IPS-18a (cell line): ENCODE data around the gene TMEM256.

Experiments
- H3K27ac ChIP-seq: one replicate; pipeline ENCODE4 v1.5.1; 2013; ENCODE audit warnings: low read length
- H3K27me3 ChIP-seq: one replicate; pipeline ENCODE4 v1.6.1; 2013; ENCODE audit warnings: mild to moderate bottlenecking, low read length; ENCODE audit not compliant: control insufficient read depth, insufficient read depth
- H3K36me3 ChIP-seq: one replicate; pipeline ENCODE4 v1.6.1; 2013; ENCODE audit warnings: low read depth, low read length; ENCODE audit not compliant: control insufficient read depth
- H3K4me1 ChIP-seq: one replicate; pipeline ENCODE4 v1.6.1; 2013; ENCODE audit warnings: low read depth, low read length; ENCODE audit not compliant: control insufficient read depth
- H3K4me3 ChIP-seq: one replicate; pipeline ENCODE4 v1.5.1; 2013; ENCODE audit warnings: low read length
- H3K9ac ChIP-seq: one replicate; pipeline ENCODE4 v1.6.1; 2013; ENCODE audit warnings: mild to moderate bottlenecking, low read length, moderate library complexity
- H3K9me3 ChIP-seq: one replicate; pipeline ENCODE4 v1.6.1; 2013; ENCODE audit warnings: low read depth, low read length; ENCODE audit not compliant: control insufficient read depth

Gene TMEM256

GRCh38 chr17:7389924-7390910 is 13.7 kb downstream of the TMEM256 start:
- Histone ChIP-seq H3K27ac (no peak overlapping the region), H3K4me1 (no peaks in the 10 kb centered on the region), H3K9ac (no peak overlapping the region), H3K36me3 (peaks cover 13% of the 10 kb centered on the region), H3K9me3 (no peaks in the 10 kb centered on the region), H3K27me3 (no peaks in the 10 kb centered on the region), H3K4me3 (no peak overlapping the region)

GRCh38 chr17:7388856-7389255 is 15.0 kb downstream of the TMEM256 start:
- no peak overlapping the region for H3K4me3 ChIP-seq
- peaks cover 13% of the 10 kb centered on the region for H3K36me3 ChIP-seq
- peaks cover 4% of the 10 kb centered on the region for H3K4me1 ChIP-seq
- no peak overlapping the region for H3K9ac ChIP-seq
- no peaks in the 10 kb centered on the region for H3K9me3 ChIP-seq
- no peak overlapping the region for H3K27ac ChIP-seq
- H3K27me3 ChIP-seq, result peaks cover 6% of the 10 kb centered on the region

DNA sequence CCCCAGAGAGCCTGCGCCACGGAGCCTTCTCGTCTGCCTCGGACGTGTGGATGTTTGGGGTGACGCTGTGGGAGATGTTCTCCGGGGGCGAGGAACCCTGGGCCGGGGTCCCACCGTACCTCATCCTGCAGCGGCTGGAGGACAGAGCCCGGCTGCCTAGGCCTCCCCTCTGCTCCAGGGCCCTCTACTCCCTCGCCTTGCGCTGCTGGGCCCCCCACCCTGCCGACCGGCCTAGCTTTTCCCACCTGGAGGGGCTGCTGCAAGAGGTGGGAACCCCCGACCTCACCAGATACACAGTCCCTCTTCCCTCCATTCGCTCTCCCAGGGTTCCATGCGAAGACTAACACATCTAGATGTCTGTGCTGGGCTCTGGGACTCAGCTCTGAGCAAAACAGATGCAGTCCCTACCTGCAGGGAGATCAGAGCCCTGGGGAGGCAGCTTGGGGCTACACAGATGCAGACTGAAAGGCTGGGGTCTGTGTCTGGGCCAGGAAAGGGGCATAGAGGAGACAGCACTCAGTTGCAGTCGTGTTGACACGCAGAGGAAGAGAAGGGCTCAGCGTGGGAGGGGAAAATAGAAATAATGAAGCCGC is 19.3 kb downstream of the TMEM256 start:
- peaks cover 7% of the 10 kb centered on the region for H3K36me3 ChIP-seq
- peaks cover 10% of the 10 kb centered on the region for H3K4me1 ChIP-seq
- H3K4me3 ChIP-seq, result peak overlapping the region; percentile 65
- peaks cover 2% of the 10 kb centered on the region for H3K9me3 ChIP-seq
- H3K27ac ChIP-seq, result no peak overlapping the region
- H3K9ac ChIP-seq, result no peak overlapping the region
- peaks cover 49% of the 10 kb centered on the region for H3K27me3 ChIP-seq

DNA sequence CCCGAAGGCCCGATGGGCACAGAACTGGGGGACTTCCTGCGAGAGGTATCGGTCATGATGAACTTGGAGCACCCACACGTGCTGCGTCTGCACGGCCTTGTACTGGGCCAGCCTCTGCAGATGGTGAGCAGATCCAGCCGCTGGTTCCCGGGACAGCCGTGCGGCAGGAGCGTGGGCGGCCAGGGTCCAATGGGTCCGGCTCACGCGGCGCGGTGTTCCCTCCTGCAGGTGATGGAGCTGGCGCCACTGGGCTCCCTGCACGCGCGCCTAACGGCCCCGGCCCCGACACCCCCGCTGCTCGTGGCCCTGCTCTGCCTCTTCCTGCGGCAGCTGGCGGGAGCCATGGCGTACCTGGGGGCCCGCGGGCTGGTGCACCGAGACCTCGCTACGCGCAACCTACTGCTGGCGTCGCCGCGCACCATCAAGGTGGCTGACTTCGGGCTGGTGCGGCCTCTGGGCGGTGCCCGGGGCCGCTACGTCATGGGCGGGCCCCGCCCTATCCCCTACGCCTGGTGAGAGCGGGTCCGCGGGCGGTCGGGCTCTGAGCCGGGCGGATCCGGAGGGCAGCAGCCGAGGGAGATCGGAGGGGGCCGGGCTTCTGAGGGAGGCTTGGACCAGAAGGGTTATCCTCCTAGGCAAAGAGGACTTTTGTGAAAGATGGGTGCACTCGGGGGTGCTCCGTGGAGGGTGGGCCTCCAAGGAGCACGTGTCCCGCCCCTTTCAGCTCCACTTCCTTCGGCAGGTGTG is 20.0 kb downstream of the TMEM256 start:
- peaks cover 10% of the 10 kb centered on the region for H3K4me1 ChIP-seq
- H3K9me3 ChIP-seq, result peaks cover 7% of the 10 kb centered on the region
- H3K27me3 ChIP-seq, result peaks cover 53% of the 10 kb centered on the region
- peaks cover under 1% of the 10 kb centered on the region for H3K36me3 ChIP-seq
- H3K4me3 ChIP-seq, result peak overlapping the region; percentile 65
- no peak overlapping the region for H3K27ac ChIP-seq
- H3K9ac ChIP-seq, result no peak overlapping the region

DNA sequence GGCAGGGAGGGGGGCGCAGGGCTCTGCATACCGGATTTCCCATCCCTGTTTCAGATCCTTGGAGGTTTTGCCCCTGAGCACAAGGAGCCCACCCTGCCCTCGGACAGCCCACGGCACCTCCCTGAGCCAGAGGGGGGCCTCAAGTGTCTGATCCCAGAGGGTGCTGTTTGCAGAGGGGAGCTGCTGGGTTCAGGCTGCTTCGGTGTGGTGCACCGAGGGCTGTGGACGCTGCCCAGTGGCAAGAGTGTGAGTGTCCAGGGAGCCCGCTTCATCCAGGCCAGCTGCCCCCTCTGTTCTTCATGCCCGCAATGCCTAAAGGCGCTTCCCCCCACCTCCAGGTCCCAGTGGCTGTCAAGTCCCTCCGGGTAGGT is 20.5 kb downstream of the TMEM256 start:
- H3K36me3 ChIP-seq, result no peaks in the 10 kb centered on the region
- H3K27ac ChIP-seq, result no peak overlapping the region
- H3K9ac ChIP-seq, result no peak overlapping the region
- no peak overlapping the region for H3K4me3 ChIP-seq
- H3K9me3 ChIP-seq, result peaks cover 7% of the 10 kb centered on the region
- peaks cover 53% of the 10 kb centered on the region for H3K27me3 ChIP-seq
- H3K4me1 ChIP-seq, result peaks cover 10% of the 10 kb centered on the region

DNA sequence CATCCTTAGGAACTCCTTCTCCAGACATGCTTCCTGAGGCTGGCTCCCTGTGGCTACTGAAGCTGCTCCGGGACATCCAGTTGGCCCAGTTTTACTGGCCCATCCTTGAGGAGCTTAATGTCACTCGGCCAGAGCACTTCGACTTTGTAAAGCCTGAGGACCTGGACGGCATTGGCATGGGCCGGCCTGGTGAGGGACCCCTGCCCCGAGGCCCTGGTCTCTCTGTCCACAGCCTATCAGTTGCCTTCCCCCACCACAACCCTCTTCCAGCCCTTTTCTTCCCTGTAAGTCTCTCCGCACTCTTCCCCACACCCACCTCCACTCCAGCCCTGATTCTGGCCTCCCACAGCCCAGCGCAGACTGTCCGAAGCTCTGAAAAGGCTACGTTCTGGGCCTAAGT is 21.0 kb downstream of the TMEM256 start:
- H3K9ac ChIP-seq, result no peak overlapping the region
- H3K9me3 ChIP-seq, result peaks cover 7% of the 10 kb centered on the region
- H3K27ac ChIP-seq, result no peak overlapping the region
- peaks cover 53% of the 10 kb centered on the region for H3K27me3 ChIP-seq
- no peaks in the 10 kb centered on the region for H3K36me3 ChIP-seq
- H3K4me3 ChIP-seq, result no peak overlapping the region
- peaks cover 10% of the 10 kb centered on the region for H3K4me1 ChIP-seq

GRCh38 chr17:7380855-7381683 is 22.8 kb downstream of the TMEM256 start, which contains the start of gene TNK1:
TNK1 (plus strand) TSS chr17:7381089; CDS start chr17:7382927, 1,838 bp downstream.
- Histone ChIP-seq H3K27ac (no peak within 1 kb of the TSS), H3K27me3 (peaks cover 53% of the 10 kb centered on the region), H3K36me3 (no peaks in the 10 kb centered on the region), H3K9ac (peak within 1 kb of the TSS; percentile 39), H3K4me3 (peak within 1 kb of the TSS; percentile 66), H3K4me1 (peaks cover 10% of the 10 kb centered on the region), H3K9me3 (peaks cover 7% of the 10 kb centered on the region)

DNA sequence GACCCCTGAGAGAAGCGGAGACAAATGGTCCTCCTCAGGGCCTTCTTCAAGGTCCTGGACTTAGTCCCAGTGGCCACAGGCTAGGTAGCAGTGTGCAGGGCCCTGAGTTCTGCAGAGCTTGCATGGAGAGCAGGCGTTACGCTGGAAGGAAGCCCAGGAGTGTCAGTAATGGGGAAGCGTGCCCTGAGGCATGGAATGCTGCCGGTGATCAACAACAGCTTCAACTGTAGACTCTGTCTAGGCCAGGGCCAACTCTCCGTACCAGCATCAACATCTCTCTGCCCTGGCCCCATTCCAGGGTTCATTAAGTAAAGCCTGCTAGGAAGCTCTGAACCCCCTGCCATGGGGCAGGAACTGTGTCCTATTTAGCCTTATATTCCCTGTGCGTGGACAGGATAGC is 23.6 kb downstream of the TMEM256 start:
- Histone ChIP-seq H3K4me1 (peaks cover 10% of the 10 kb centered on the region), H3K9ac (no peak overlapping the region), H3K9me3 (peaks cover 7% of the 10 kb centered on the region), H3K36me3 (no peaks in the 10 kb centered on the region), H3K27me3 (peaks cover 53% of the 10 kb centered on the region), H3K4me3 (peak overlapping the region; percentile 66), H3K27ac (no peak overlapping the region)

DNA sequence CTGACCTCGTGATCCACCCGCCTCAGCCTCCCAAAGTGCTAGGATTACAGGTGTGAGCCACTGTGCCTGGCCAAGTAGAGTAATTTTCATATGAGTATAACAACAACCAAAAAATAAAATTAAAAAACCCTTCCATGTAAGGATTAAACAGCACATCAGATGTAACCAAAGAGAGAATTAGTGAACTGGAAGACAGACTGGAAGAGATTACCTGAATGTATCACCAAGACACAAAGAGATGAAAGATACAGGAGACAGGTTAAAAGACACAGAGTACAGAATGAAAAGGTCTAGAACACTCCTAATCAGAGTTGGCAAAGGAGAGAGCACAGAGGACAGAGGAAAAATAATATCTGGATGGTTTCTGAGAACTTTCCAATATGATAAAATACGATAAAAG is 24.8 kb downstream of the TMEM256 start:
- no peak overlapping the region for H3K9ac ChIP-seq
- H3K36me3 ChIP-seq, result no peaks in the 10 kb centered on the region
- peaks cover 7% of the 10 kb centered on the region for H3K9me3 ChIP-seq
- peaks cover 6% of the 10 kb centered on the region for H3K4me1 ChIP-seq
- H3K4me3 ChIP-seq, result no peak overlapping the region
- H3K27me3 ChIP-seq, result peaks cover 48% of the 10 kb centered on the region
- H3K27ac ChIP-seq, result no peak overlapping the region

DNA sequence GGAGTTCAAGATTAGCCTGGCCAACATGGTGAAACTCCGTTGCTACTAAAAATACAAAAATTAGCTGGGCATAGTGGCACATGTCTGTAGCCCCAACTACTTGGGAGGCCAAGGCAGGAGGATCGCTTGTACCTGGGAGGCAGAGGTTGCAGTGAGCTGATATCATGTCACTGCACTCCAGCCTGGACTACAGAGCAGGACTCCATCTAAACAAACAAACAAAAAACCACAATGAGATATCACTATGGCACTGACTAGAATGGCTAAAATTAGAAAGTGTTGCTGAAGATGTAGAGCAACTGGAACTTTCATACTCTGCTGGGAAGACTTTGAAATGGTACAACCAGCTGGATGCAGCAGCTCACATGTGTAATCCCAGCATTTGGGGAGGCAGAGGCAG is 29.5 kb downstream of the TMEM256 start:
- H3K27ac ChIP-seq, result no peak overlapping the region
- no peak overlapping the region for H3K9ac ChIP-seq
- H3K36me3 ChIP-seq, result no peaks in the 10 kb centered on the region
- H3K4me3 ChIP-seq, result no peak overlapping the region
- H3K4me1 ChIP-seq, result no peaks in the 10 kb centered on the region
- peaks cover 2% of the 10 kb centered on the region for H3K27me3 ChIP-seq
- H3K9me3 ChIP-seq, result peaks cover 2% of the 10 kb centered on the region

GRCh38 chr17:7370853-7371252 is 33.0 kb downstream of the TMEM256 start:
- Histone ChIP-seq H3K9ac (no peak overlapping the region), H3K9me3 (no peaks in the 10 kb centered on the region), H3K4me3 (no peak overlapping the region), H3K4me1 (peaks cover 5% of the 10 kb centered on the region), H3K27ac (no peak overlapping the region), H3K36me3 (no peaks in the 10 kb centered on the region), H3K27me3 (no peaks in the 10 kb centered on the region)
